Stimulated activated CD4-positive, alpha-beta T cell treated with anti-CD3 and anti-CD28 coated beads, Interleukin-15, amount 100 ng/mL, for 48 hours (primary cell): ENCODE results near the gene BCORL1.

Experiments used
- DNase-seq, 2 donors: peaks; one replicate each; pipeline ENCODE4 v3.0.0-alpha.2; 2020; ENCODE audit warnings: low read depth in 2 of 2

The BCORL1 gene

DNA sequence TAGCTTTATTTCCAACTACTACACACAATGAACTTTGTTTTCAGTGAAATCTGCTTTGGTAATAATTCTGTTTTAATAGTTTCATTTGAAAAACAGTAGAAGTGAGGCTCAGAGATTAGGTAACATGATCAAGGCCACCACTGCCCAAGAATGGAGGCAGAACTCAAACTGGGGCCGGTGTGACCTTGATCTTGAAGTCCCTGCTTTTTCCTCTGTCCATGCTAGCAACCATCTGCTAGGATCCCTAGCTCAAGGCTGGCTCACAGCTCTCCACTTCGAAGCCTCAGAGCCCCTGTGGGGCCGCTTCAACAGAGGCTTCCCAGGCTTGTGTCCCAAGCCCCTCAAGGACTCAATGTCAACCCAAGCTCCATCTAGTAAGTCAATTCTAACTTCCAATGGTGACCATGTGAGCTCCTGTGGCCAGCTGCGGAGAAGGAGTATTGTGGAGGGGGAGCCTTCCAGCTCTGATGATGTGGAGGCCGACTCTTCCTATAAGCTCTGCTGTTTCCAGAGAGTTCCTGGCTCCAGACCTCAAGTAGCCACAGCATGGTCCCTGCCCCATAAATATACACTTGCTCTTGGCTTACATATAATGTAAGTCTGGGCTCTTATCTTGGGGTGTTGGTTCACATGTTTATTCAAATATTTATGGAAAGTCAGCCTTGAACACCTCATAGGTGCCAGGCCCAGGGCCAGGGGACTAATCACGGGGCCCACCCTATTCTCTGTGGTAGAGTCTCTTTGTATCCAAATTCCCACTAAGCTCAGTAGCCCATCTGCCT, 113.0 kb downstream of the BCORL1 start:
- DNase-seq: no peak

DNA sequence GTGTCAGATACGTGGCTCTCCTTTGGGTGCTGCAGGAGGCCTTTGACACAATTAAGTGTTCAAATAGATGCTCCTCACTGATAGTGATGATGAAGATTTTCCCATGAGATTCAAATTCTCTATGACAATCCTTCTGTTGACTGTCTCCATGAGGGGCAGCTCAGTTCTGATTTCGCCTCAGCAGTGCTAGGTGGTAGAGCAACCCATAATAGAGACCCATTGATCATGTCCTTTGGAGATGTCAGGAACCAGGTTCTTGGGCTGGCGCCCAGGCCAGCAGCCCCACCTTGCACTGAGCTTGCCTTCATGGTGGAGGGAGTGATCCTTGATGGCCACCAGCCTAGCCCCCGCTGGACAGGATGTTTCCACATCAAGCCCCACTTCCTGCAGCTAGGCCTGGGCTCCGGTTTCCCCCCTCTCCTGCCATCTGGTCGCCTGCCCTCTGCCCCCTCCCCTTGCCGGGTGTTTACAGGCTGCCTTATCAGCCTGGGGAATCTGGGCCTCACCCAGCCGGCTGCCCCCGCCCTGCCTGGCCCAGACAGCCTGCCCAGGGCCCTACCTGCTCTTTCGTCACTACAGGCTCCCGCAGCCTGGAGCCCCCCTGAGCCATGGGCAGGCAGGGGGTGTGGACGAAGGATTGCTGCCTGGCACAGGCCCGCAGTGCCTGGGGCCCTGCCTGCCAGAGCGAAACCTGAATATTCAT, 115.2 kb downstream of the BCORL1 start:
- no peak for DNase-seq

GRCh38 chrX:130098210-130098552, 115.7 kb downstream of the BCORL1 start:
- no peak for DNase-seq

DNA sequence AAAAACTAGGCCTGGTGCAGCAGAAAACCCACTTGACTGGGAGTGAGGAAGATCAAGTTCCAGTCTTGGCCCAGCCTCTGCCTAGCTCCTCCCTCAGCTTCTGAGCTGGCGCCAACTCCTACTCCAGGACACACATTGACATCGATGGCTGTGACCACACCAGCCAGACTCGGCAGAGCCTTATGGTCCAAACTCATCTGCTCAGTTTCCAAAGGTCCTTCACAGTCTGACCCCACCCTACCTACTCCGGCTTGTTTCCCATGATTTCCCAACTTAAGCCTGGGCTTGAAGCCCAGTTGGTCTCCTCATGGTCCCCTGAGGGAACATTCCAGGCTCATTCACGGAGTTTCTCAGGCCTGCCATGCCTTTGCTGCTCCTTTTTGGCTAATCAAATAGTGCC, 117.7 kb downstream of the BCORL1 start:
- DNase-seq: no peak

- no peak for DNase-seq
Measured at GRCh38 chrX:130103605-130104004, 121.2 kb downstream of the BCORL1 start.

DNA sequence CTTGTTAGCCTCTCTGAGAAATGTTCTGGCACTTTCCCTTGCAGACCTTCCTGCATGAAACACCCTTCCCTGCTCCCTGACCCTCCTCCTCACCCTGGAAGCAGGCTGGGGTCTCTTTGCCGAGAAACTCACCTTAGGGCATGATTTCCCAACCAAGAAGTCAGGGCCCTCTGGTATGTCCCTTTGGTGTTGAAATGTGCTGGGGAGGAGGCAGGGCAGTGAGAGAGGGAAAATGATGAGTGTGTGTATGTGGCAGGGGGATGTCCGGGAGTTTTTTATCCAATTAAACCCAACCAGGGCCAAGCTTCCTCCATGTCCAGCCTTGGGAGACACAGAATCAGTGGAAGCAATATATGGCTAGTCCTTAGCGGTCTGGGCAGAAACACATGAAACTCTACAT, 122.8 kb downstream of the BCORL1 start:
- DNase-seq: no peak

GRCh38 chrX:130106071-130106470, 123.6 kb downstream of the BCORL1 start:
- no peak for DNase-seq
